ENCODE measurements around the gene LPCAT2.

Gene LPCAT2

GRCh38 chr16:55481023-55481422, 27.8 kb upstream of the LPCAT2 start:
- no peak for DNase-seq (ENCODE audit: low read depth)

- no peak for DNase-seq (ENCODE audit: low read depth)
These were observed 26.8 kb upstream of the LPCAT2 start for GRCh38 chr16:55482056-55482455.

- DNase-seq (ENCODE audit: low read depth), result no peak
These were observed 21.6 kb upstream of the LPCAT2 start for GRCh38 chr16:55487048-55487803.

GRCh38 chr16:55488306-55488705, 20.6 kb upstream of the LPCAT2 start:
- DNase-seq (ENCODE audit: low read depth), result no peak

GRCh38 chr16:55489119-55489955, 19.5 kb upstream of the LPCAT2 start:
- no peak for DNase-seq (ENCODE audit: low read depth)

- no peak for DNase-seq (ENCODE audit: low read depth)
These were observed 19.0 kb upstream of the LPCAT2 start for GRCh38 chr16:55489956-55490265.

- DNase-seq (ENCODE audit: low read depth), result no peak
These were observed 18.6 kb upstream of the LPCAT2 start for GRCh38 chr16:55490301-55490700.

- DNase-seq (ENCODE audit: low read depth), result no peak
These were observed 17.2 kb upstream of the LPCAT2 start for GRCh38 chr16:55491691-55492090.

GRCh38 chr16:55492756-55493380, 16.0 kb upstream of the LPCAT2 start:
- DNase-seq (ENCODE audit: low read depth), result no peak

GRCh38 chr16:55494994-55495421, 13.9 kb upstream of the LPCAT2 start:
- no peak for DNase-seq (ENCODE audit: low read depth)

GRCh38 chr16:55495616-55496289, 13.1 kb upstream of the LPCAT2 start:
- DNase-seq (ENCODE audit: low read depth), result no peak

GRCh38 chr16:55496509-55497145, 12.2 kb upstream of the LPCAT2 start:
- no peak for DNase-seq (ENCODE audit: low read depth)

- no peak for DNase-seq (ENCODE audit: low read depth)
These were observed 11.3 kb upstream of the LPCAT2 start for GRCh38 chr16:55497558-55497957.

GRCh38 chr16:55498101-55498500, 10.8 kb upstream of the LPCAT2 start:
- no peak for DNase-seq (ENCODE audit: low read depth)

- DNase-seq (ENCODE audit: low read depth), result no peak
These were observed 9.6 kb upstream of the LPCAT2 start for GRCh38 chr16:55499281-55499680.

GRCh38 chr16:55499951-55500529, 8.8 kb upstream of the LPCAT2 start:
- DNase-seq (ENCODE audit: low read depth), result no peak

GRCh38 chr16:55500530-55501011, 8.3 kb upstream of the LPCAT2 start:
- no peak for DNase-seq (ENCODE audit: low read depth)

GRCh38 chr16:55501549-55502322, 7.1 kb upstream of the LPCAT2 start:
- DNase-seq (ENCODE audit: low read depth), result no peak

- DNase-seq (ENCODE audit: low read depth), result no peak
These were observed 6.0 kb upstream of the LPCAT2 start for GRCh38 chr16:55502801-55503366.

Measured in T follicular helper cell (primary cell).